ENCODE data around the gene ZMYND8. TPM values are rescaled to one million over a fixed set of nuclear protein-coding genes. Genes with fewer than 3 reads are reported as not detected.

Gene ZMYND8
- total RNA-seq, 1 donor = 20.3 TPM

DNA sequence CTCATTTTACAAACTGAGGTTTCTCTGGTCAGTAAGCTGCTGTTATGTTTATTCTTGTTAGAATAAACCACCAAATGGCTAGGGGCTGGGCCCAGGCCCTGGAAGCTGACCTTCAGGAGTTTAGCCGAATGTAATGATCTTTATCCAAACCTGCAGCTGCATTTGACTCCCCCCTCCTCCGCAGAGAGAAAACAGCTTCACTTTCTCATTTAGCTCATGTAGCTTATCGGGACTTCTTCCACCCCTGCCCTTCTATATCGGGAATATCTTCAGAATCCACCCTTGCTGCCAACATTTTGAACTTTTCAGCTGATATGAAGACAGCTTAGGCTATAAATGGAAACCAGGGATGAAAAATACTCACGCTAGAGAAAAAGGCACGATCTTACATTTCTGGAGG, 102.6 kb downstream of the ZMYND8 start:
- TF ChIP-seq, protein P1, sequence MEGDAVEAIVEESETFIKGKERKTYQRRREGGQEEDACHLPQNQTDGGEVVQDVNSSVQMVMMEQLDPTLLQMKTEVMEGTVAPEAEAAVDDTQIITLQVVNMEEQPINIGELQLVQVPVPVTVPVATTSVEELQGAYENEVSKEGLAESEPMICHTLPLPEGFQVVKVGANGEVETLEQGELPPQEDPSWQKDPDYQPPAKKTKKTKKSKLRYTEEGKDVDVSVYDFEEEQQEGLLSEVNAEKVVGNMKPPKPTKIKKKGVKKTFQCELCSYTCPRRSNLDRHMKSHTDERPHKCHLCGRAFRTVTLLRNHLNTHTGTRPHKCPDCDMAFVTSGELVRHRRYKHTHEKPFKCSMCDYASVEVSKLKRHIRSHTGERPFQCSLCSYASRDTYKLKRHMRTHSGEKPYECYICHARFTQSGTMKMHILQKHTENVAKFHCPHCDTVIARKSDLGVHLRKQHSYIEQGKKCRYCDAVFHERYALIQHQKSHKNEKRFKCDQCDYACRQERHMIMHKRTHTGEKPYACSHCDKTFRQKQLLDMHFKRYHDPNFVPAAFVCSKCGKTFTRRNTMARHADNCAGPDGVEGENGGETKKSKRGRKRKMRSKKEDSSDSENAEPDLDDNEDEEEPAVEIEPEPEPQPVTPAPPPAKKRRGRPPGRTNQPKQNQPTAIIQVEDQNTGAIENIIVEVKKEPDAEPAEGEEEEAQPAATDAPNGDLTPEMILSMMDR (IDR thresholded peaks at IDR 0.05; ENCODE audit: insufficient read depth, low read depth, low read length) = no peak
- peak; percentile 83 for DNase-seq (ENCODE audit: low read depth)
- peak overlapping the region; percentile 21 for H3K4me3 ChIP-seq (ENCODE audit: low read depth, low read length)

DNA sequence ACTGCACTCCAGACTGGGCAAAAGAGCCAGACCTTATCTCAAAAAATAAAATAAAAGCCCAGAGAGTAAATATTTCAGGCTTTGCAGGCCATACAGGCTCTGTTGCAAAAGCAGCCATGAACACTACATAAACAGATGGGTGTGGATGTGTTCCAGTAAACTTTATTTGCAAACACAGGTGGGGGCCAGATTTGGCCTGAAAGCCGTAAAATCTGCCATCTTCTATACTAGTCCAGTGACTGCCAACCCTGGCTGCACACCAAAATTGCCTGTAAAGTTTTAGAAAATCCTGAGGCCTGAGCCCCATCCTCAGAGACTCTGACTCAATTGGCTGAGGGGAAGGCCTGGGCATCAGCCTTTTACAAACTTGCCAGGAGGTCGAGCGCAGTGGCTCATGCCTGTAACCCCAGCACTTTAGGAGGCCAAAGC, 103.6 kb downstream of the ZMYND8 start:
- DNase-seq (ENCODE audit: low read depth) = peak; percentile 82
- H3K4me3 ChIP-seq (ENCODE audit: low read depth, low read length) = no peak overlapping the region
- TF ChIP-seq, protein P1 (IDR thresholded peaks at IDR 0.05; ENCODE audit: insufficient read depth, low read depth, low read length) = no peak

DNA sequence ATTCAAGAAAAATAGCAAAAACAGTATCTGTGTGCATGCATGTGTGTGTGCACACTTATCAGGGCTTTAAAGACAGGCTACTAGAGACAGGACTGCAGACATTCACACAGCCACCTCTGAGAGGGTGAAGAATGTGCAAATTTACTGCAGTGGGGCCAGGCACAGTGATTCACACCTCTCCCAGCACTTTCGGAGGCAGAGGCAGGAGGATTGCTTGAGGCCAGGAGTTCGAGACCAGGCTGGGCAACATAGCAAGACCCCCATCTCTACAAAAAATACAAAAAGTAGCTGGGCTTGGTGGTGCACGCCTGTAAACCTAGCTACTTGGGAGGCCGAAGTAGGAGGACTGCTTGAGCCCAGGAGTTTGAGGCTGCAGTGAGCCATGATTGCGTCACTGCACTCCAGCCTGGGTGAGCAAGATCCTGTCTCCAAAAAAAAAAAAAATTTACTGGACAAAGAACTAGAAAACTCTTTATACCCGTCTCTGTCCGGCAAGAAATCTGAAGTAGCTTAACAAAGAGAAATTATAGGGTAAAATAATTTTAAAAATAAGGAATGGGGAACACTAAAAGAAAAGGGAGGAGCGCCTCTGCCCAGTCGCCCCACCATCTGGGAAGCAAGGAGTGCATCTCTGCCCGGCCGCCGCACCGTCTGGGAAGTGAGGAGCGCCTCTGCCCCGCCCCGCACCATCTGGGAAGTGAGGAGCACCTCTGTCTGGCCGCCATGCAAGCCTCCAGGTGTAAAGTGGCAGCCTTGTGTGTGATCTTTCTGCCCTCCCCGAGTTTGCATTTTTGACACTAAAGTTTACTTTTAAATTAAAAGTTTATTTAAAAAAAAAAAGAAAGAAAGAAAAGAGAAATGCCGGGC, 105.1 kb downstream of the ZMYND8 start:
- H3K4me3 ChIP-seq (ENCODE audit: low read depth, low read length) = no peak overlapping the region
- TF ChIP-seq, protein P1 (IDR thresholded peaks at IDR 0.05; ENCODE audit: insufficient read depth, low read depth, low read length) = no peak
- no peak for DNase-seq (ENCODE audit: low read depth)

DNA sequence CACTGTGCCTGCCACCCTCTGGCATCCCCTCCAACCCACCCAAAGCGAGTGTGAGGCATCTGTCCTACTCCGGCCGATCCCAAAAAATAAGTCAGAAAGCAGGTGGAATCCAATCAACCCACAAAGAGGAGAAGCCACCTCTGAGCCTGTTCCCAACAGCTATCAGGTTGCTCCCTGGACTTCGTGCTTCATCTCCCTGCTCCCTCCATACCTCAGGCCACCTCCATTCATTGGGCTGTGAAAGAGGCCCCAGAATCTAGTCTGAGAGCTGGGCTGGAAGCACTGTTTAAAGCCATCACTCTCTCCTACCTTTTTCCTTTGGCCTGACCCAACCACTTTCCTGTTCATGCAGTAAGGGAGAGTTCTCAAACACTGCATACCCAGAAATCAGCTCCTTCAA, 106.1 kb downstream of the ZMYND8 start:
- TF ChIP-seq, protein P1 (IDR thresholded peaks at IDR 0.05; ENCODE audit: insufficient read depth, low read depth, low read length) = no peak
- DNase-seq (ENCODE audit: low read depth) = no peak
- H3K4me3 ChIP-seq (ENCODE audit: low read depth, low read length) = no peak overlapping the region

DNA sequence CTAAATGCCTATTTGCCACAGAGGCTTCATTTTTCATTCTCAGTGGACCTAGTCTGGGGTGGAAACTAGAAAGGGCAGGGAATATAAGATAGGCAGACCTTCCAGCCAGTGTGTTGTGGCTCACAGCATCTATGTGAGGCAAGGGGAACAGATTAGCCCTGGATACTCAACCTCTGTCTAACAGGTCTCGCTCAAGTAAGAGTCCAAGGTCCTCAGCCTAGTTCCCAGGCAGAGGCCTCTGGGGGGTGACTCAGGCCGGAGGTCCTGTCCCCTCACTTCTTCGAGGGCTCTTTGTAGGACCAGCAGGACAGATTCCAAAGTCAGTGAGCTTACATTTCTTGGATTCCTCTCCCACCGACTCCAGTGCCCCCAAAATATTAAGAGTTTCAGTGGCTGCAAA, 106.6 kb downstream of the ZMYND8 start:
- TF ChIP-seq, protein P1 (IDR thresholded peaks at IDR 0.05; ENCODE audit: insufficient read depth, low read depth, low read length) = no peak
- DNase-seq (ENCODE audit: low read depth) = no peak
- no peak overlapping the region for H3K4me3 ChIP-seq (ENCODE audit: low read depth, low read length)

DNA sequence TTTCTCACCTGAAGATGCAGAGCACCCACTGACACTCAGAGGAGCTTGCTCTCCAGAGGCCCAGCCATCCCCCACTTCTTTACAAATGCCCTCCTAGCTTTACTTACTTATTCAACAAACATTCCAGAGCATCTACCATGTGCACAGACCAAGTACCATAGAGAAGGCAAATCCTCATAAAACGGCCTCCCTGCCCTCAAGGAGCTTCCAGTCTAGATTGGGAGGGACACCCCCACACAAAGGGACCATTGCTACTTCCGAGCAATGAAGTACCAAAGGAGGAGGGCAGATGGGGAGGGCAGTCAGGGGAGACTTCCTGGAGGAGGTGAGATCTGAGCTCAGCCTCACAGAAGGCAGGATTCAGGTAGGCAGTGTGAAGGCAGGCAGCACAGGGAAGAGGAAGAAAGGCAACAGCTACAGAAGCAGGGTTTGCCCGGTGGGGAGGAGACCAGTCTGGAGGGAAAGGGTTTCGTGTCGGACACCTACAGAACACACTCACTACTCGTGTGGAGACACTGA, 108.0 kb downstream of the ZMYND8 start:
- TF ChIP-seq, protein P1 (IDR thresholded peaks at IDR 0.05; ENCODE audit: insufficient read depth, low read depth, low read length) = no peak
- DNase-seq (ENCODE audit: low read depth) = no peak
- H3K4me3 ChIP-seq (ENCODE audit: low read depth, low read length) = no peak overlapping the region

All from fibroblast of villous mesenchyme (primary cell).